ENCODE measurements around the gene WDR46.

The WDR46 gene

GRCh38 chr6:33250731-33251130 lies 38.3 kb downstream of the WDR46 start:
- Histone ChIP-seq H3K4me3 (replicated peaks; ENCODE audit: insufficient read depth, low read length) (no peak overlapping the region), H3K27ac (replicated peaks) (no peak overlapping the region), H3K27me3 (ENCODE audit: insufficient read depth, poor library complexity, severe bottlenecking) (peaks cover 2% of the 10 kb centered on the region)
- no peak for TF ChIP-seq SPI1 (IDR thresholded peaks at IDR 0.05; ENCODE audit: borderline replicate concordance, low read depth)
- no peak for TF ChIP-seq POLR2AphosphoS5 (IDR thresholded peaks at IDR 0.05; ENCODE audit: low read depth)
- TF ChIP-seq REST (IDR thresholded peaks at IDR 0.05; ENCODE audit: insufficient replicate concordance, low read depth): no peak
- TF ChIP-seq GABPA (IDR thresholded peaks at IDR 0.05; ENCODE audit: low read depth): no peak
- TF ChIP-seq CTCF (IDR thresholded peaks at IDR 0.05; ENCODE audit: insufficient read depth, low read length): no peak
- DNase-seq (ENCODE audit: low read depth in 1 of 2, low spot score in 1 of 2): no peak

DNA sequence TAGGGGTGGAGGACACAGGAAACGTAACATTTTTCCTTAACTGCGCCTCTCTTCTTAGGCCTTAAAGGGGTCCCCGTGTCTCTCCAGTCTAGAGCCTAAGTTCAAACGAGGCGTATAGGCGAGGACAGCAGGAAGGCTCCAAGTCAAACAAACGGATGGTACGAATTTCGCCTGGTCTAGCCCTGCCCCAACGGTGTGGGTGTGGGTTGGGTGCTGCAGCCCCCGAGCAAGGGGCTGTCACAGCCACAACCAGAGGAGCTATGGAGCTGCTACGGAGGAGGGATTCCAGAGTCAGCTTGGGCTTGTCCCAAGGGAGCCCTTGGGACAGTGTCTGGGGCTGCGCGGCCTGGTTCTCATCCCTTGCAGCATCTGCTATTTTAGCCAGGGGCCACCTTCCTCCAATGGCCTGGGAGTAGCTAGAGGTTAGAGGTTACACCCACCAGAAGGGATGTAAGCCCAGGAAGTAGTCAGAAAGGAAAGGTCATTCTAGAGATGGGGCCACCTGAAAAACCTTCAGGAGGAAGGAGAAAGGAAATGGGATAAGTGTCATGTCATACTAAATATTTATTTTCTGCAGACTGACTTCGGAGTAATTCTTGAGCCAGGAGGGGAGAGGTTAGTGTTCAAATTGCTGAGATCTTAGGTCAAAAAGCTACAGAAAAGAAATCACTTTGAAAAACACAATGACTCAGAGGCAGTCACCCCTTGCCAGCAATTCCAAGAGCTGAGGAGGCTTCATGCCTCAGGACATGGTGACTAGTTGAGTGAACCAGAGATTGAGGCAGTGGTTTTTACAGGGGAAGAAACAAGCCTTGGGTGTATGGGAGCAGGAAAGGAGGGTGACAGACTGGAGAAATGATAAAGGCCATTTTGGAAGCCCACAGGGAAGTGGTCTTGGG lies 39.1 kb downstream of the WDR46 start:
- TF ChIP-seq POLR2AphosphoS5 (IDR thresholded peaks at IDR 0.05; ENCODE audit: low read depth): no peak; the same call in 1 of the 2 replicates
- no peak for TF ChIP-seq REST (IDR thresholded peaks at IDR 0.05; ENCODE audit: insufficient replicate concordance, low read depth)
- TF ChIP-seq CTCF (IDR thresholded peaks at IDR 0.05; ENCODE audit: insufficient read depth, low read length): no peak
- no peak for TF ChIP-seq GABPA (IDR thresholded peaks at IDR 0.05; ENCODE audit: low read depth)
- no peak for TF ChIP-seq SPI1 (IDR thresholded peaks at IDR 0.05; ENCODE audit: borderline replicate concordance, low read depth)
- Histone ChIP-seq H3K27ac (replicated peaks) (peak overlapping the region; percentile 75), H3K27me3 (ENCODE audit: insufficient read depth, poor library complexity, severe bottlenecking) (peaks cover 2% of the 10 kb centered on the region), H3K4me3 (replicated peaks; ENCODE audit: insufficient read depth, low read length) (peak overlapping the region; percentile 54)
- DNase-seq (ENCODE audit: low read depth in 1 of 2, low spot score in 1 of 2): no peak

DNA sequence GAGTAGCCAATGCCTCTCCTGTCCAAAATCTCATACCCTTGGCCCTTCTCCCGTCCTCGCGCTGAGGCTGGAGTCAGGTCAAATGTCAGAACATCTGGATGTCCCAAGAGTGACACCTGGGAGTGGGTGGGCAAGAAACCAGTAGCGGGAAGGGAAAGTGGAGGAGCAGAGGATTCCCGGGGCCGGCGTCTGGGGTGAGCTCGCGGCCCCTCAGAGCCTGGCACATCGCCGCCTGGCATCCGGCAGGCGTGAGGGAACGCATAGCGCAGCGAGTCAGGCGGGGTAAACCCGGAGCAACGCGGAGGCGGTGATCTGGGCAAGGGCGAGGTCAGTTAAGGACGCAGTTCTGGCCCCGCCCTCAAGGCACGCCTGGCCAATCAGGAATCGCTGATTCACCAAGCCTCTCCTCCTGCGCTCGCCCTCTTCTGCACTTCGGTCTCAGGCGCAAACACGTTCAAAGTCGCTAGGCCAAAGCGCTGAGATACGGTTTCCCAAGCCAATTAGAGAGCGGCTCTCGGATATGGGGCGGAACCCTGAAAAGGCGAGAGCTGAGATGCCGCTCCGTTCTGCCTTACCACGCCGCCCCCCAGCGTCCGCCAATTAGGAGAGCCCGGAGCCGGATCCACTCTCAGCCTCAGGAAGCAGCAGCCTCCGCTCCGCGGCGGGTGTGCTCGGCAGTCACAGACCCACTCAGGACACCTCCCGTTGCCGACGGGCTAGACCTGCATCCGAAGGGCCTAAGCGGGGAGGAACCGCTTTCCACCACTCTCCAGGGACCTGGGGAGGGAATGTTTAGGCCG lies 39.9 kb downstream of the WDR46 start:
- TF ChIP-seq POLR2AphosphoS5 (IDR thresholded peaks at IDR 0.05; ENCODE audit: low read depth) (peak; percentile 89), REST (IDR thresholded peaks at IDR 0.05; ENCODE audit: insufficient replicate concordance, low read depth) (no peak)
- Histone ChIP-seq H3K27me3 (ENCODE audit: insufficient read depth, poor library complexity, severe bottlenecking) (peaks cover 2% of the 10 kb centered on the region), H3K4me3 (replicated peaks; ENCODE audit: insufficient read depth, low read length) (peak overlapping the region; percentile 54), H3K27ac (replicated peaks) (peak overlapping the region; percentile 75)
- DNase-seq (ENCODE audit: low read depth in 1 of 2, low spot score in 1 of 2): peak; percentile 96 to 99

Measured in HL-60 (cell line).